BLaER1 (cell line): Measurements from ENCODE around the gene WDR38.

Experiments used
- H3K27ac ChIP-seq: shearing (Covaris generic); formaldehyde crosslinking; 2 replicates; pipeline ENCODE4 v1.8.1; 2022
- H3K27me3 ChIP-seq: shearing (Covaris generic); formaldehyde crosslinking; 2 replicates; pipeline ENCODE4 v1.8.1; 2022
- H3K36me3 ChIP-seq: shearing (Covaris generic); formaldehyde crosslinking; 2 replicates; pipeline ENCODE4 v1.8.1; 2022
- H3K4me1 ChIP-seq: shearing (Covaris generic); formaldehyde crosslinking; 2 replicates; pipeline ENCODE4 v1.8.1; 2022
- H3K4me2 ChIP-seq: shearing (Covaris generic); formaldehyde crosslinking; 2 replicates; pipeline ENCODE4 v1.8.1; 2022
- H3K4me3 ChIP-seq: shearing (Covaris generic); formaldehyde crosslinking; 2 replicates; pipeline ENCODE4 v1.8.1; 2022
- H3K9ac ChIP-seq: shearing (Covaris generic); formaldehyde crosslinking; 2 replicates; pipeline ENCODE4 v1.8.1; 2022
- H3K9me3 ChIP-seq: shearing (Covaris generic); formaldehyde crosslinking; 2 replicates; pipeline ENCODE4 v1.8.1; 2022
- H4K20me1 ChIP-seq: shearing (Covaris generic); formaldehyde crosslinking; 2 replicates; pipeline ENCODE4 v1.8.1; 2022
- Cebpa-rat ChIP-seq: shearing (Covaris generic); IDR thresholded peaks from 2 replicates; pipeline ENCODE4 v1.8.1; 2022

The WDR38 gene

DNA sequence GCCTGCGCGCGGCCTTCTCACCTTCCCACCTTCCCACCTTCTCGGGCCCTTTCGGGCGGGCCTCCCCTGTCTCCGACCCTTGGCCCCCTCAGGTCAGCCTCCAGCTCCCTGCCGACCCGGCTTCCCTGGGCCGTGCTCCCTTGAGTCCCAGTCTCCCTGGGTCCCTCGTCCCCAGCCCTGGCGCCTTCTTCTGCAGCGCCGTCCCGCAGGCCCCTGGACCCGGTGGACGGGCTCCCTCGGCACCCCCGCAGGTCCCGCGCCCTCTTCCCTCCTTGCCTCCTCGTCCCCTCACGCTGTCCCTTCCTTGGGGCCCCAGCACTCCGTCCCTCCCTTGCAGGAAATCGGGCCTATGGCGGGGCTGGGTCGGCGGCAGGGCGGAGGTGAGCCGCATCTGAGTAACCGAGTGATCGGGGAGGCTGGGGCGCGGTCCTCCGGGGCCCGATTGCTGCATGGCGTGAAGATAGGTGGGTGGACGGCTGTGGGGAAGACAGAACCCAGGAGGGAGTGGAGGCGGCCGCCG lies 16.3 kb downstream of the WDR38 start:
- Histone ChIP-seq H3K27me3 (no peaks in the 10 kb centered on the region), H3K27ac (peak overlapping the region; percentile 100), H3K9me3 (no peaks in the 10 kb centered on the region), H3K36me3 (peaks cover 34% of the 10 kb centered on the region), H3K4me2 (peak overlapping the region; percentile 95), H3K4me1 (peaks cover 57% of the 10 kb centered on the region), H3K9ac (peak overlapping the region; percentile 100), H4K20me1 (peaks cover 53% of the 10 kb centered on the region), H3K4me3 (peak overlapping the region; percentile 100)
- TF ChIP-seq Cebpa-rat: no peak

DNA sequence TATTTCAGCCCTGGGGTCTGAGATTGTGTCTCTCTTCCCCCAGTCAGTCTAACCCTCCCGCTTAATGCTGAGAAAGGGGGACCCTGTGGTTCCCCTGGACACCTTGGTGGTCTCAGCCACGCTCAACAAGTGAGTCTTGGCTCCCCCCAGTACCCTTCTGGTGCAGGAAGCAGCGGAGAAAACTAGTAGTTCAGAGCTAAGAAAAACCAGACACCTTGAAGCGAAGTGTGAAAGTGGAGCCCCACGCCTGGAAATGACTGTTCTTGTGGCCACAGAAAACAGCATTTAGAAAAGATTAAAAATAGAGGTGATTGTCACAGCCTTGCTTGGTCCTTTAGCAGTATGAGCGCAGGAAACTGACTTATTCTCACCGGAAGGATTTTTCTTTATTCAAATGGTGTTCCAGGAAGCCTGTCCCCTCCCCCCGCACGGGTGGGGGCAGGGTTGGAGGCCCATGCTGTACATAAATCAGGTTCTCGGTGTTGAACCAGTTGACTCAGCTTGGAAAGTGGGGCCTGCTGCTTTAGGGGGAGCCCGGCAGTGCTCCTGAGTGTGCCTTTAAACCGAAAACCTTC lies 16.8 kb downstream of the WDR38 start:
- Histone ChIP-seq H3K9ac (peak overlapping the region; percentile 100), H3K4me2 (peak overlapping the region; percentile 95), H3K27ac (peak overlapping the region; percentile 100), H3K4me3 (peak overlapping the region; percentile 100), H4K20me1 (peaks cover 58% of the 10 kb centered on the region), H3K9me3 (no peaks in the 10 kb centered on the region), H3K36me3 (peaks cover 40% of the 10 kb centered on the region), H3K4me1 (peaks cover 57% of the 10 kb centered on the region), H3K27me3 (no peaks in the 10 kb centered on the region)
- no peak for TF ChIP-seq Cebpa-rat

DNA sequence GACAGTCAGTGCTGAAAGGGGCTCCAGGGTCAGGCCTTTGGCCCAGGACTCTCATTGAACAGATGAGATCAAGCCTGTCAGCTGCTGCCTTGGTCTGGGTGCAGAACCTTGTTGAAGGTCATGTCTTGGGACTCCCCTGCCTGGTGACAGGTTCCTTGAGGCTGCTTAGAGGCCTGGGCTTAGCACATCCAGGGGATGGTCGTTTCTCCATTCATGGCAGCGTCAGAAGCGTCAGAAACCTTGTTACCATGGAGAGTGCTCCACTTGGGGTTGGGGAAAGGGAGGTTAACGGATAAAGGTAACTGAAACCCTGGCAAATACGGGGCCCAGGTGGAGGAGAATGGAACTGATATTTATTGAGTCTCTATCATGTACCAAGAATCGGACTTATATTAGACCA lies 17.5 kb downstream of the WDR38 start:
- peaks cover 57% of the 10 kb centered on the region for H3K4me1 ChIP-seq
- H4K20me1 ChIP-seq: peaks cover 65% of the 10 kb centered on the region
- H3K4me2 ChIP-seq: peak overlapping the region; percentile 95
- H3K9me3 ChIP-seq: no peaks in the 10 kb centered on the region
- no peak for TF ChIP-seq Cebpa-rat
- H3K27me3 ChIP-seq: no peaks in the 10 kb centered on the region
- H3K27ac ChIP-seq: peak overlapping the region; percentile 100
- peak overlapping the region; percentile 100 for H3K9ac ChIP-seq
- H3K4me3 ChIP-seq: peak overlapping the region; percentile 100
- H3K36me3 ChIP-seq: peaks cover 46% of the 10 kb centered on the region

DNA sequence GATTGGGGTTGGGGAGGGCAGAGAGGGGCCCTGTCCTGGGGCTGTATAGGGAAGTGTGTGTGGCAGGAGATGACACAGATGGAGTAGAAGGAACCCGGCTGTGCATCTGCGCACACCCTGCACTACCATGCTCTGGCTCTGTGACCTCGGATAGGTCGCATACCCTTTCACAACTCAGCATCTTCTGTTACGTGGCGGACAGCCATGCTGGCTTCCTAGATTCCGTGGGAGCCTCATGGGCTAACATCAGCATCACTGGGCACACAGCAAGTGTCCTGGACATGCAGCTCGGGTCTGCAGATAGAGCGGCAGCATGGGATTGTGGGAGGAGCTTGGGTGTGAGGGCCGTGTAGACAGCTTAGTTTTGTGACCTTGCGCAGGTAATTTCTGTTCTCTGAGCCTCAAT lies 17.9 kb downstream of the WDR38 start:
- Histone ChIP-seq H3K27ac (peak overlapping the region; percentile 100), H3K27me3 (no peaks in the 10 kb centered on the region), H3K4me2 (peak overlapping the region; percentile 95), H4K20me1 (peaks cover 69% of the 10 kb centered on the region), H3K9ac (peak overlapping the region; percentile 100), H3K9me3 (no peaks in the 10 kb centered on the region), H3K36me3 (peaks cover 51% of the 10 kb centered on the region), H3K4me1 (peaks cover 57% of the 10 kb centered on the region), H3K4me3 (peak overlapping the region; percentile 100)
- TF ChIP-seq Cebpa-rat: no peak

DNA sequence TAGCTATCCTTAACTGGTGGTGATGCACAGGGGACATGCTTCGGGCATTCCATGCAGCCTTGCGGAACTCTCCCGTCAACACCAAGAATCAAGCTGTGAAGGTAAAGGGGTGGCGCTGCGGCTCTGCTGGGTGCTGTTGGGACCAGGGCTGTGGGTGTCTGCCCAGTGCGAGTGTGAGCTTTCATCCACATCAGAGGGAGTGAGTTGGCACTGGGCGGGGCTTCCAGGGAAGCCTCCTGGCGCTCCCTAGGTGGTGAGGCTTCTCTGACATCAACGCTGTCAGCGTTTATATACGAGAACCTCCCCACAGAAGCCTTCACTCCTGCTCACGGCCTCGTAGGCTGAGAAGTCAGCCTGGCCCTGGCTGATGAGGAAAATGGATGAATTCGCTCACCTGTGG lies 20.4 kb downstream of the WDR38 start:
- no peak for TF ChIP-seq Cebpa-rat
- peaks cover 76% of the 10 kb centered on the region for H3K36me3 ChIP-seq
- H3K4me1 ChIP-seq: peaks cover 41% of the 10 kb centered on the region
- H3K9me3 ChIP-seq: no peaks in the 10 kb centered on the region
- H3K4me2 ChIP-seq: peak overlapping the region; percentile 95
- H3K27ac ChIP-seq: peak overlapping the region; percentile 100; the same call in 1 of the 2 replicates
- no peak overlapping the region for H3K4me3 ChIP-seq
- peaks cover 94% of the 10 kb centered on the region for H4K20me1 ChIP-seq
- no peaks in the 10 kb centered on the region for H3K27me3 ChIP-seq
- peak overlapping the region; percentile 100; the same call in 1 of the 2 replicates for H3K9ac ChIP-seq

DNA sequence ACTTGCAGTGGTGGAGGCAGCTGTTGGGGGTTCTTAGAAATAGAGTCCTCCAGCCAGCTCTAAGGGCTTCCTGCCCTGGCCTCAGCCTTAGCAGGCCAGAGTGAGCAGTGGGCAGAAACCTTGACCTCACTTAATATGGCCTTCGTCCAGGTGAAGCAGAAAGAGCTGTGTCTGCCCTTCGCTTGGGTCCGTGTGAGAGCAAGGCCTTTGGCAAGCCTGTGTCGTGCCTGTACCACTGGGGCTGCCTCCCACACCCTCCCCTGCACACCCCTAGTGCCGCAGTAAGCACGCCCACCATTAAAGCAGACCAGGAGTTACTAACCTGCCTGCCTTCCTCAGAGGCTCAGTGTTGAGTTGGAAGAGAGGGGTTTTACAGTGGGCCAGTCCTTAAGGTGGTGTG lies 22.2 kb downstream of the WDR38 start:
- H3K36me3 ChIP-seq: peaks cover 91% of the 10 kb centered on the region

DNA sequence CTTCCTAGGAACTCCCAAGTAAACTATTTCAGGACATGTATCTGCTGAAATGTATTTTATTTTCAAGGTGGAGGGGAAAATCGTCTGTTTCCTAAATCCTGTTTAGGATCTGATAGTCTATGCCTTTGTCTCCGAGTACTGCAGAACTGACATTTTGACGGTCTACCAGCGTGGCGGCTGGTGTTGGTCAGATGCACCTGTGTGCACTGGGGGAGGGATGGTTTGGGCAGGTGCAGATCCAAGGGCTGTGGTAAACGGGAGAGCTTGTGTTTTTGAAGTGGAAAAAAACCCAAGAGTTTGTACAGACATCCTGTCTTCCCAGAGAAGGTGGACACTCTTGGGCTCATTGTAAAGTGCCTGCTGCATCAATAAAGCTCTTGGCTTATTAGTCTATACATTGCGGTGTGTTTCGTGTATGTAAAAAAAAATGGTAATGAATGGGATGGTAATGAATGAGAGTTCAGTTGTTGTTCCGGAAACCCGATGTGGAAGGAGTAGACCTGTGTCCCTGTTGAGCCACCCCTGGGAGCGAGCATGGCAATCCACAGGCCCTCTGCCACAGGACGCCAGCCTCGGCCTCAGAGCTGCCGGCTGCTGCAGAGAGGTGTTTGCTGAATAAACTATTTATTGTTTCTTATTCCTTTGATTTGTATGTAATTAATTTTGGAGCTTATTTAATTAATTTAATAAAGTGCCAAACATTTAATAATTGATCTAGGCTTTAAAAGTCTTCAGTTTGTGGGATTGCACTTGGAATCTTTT lies 23.9 kb downstream of the WDR38 start:
- Histone ChIP-seq H3K27me3 (no peaks in the 10 kb centered on the region), H3K4me2 (no peak overlapping the region), H3K27ac (no peak overlapping the region), H3K9ac (no peak overlapping the region), H3K9me3 (no peaks in the 10 kb centered on the region), H3K36me3 (peaks cover 88% of the 10 kb centered on the region), H3K4me3 (no peak overlapping the region), H4K20me1 (peaks cover 68% of the 10 kb centered on the region), H3K4me1 (peaks cover 48% of the 10 kb centered on the region)
- no peak for TF ChIP-seq Cebpa-rat

More for the DNA sequence above, 22.2 kb downstream of the WDR38 start:
- peaks cover 85% of the 10 kb centered on the region for H4K20me1 ChIP-seq
- H3K4me2 ChIP-seq: no peak overlapping the region
- H3K4me1 ChIP-seq: peaks cover 48% of the 10 kb centered on the region
- TF ChIP-seq Cebpa-rat: no peak
- no peaks in the 10 kb centered on the region for H3K27me3 ChIP-seq
- H3K4me3 ChIP-seq: no peak overlapping the region
- no peaks in the 10 kb centered on the region for H3K9me3 ChIP-seq
- H3K9ac ChIP-seq: no peak overlapping the region
- H3K27ac ChIP-seq: no peak overlapping the region

DNA sequence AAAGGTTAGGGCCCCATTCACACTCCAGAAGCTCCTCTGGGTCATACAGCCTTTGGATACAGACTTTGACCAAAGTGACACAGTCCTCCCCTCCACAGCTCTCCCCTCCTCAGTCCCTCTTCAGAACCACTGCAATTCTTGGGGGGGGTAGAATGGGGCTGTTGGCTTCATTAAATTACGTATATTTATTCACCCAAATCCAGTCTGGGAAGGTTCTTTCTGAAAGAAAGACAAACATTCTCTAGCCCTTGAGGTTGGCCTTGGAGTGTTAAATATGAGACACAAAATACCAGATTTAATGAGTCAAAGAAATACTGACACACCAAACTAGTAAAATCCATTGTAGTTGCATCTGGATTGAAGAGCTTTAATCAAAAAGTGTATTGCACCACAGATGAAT lies 24.8 kb downstream of the WDR38 start:
- Histone ChIP-seq H3K4me3 (no peak overlapping the region), H3K9me3 (no peaks in the 10 kb centered on the region), H3K9ac (no peak overlapping the region), H3K4me2 (no peak overlapping the region), H3K27ac (no peak overlapping the region), H3K36me3 (peaks cover 80% of the 10 kb centered on the region), H3K4me1 (peaks cover 48% of the 10 kb centered on the region), H3K27me3 (no peaks in the 10 kb centered on the region), H4K20me1 (peaks cover 60% of the 10 kb centered on the region)
- TF ChIP-seq Cebpa-rat: no peak

DNA sequence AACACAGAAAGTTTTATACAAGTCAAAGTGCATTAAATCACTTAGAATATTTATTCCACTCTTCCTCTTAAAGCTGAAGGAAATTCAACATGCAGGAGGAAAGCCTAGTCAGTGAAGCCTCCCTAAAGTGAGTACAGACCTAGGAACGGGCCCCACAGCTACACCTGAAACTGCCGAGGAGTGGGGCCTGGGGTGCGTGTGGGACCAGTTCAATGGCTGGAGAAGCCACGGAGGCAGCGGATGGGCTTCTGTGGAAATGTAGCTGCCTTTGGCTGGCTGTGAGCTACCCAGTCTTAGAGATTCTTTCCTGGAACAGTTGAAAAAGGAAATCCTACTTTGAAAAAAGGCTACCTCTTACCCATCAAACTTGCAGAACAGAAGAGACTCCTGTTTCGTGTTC lies 25.3 kb downstream of the WDR38 start:
- Histone ChIP-seq H3K27me3 (no peaks in the 10 kb centered on the region), H3K4me3 (no peak overlapping the region), H3K36me3 (peaks cover 75% of the 10 kb centered on the region), H3K27ac (no peak overlapping the region), H3K4me2 (no peak overlapping the region), H3K4me1 (peaks cover 48% of the 10 kb centered on the region), H3K9ac (no peak overlapping the region), H4K20me1 (peaks cover 55% of the 10 kb centered on the region), H3K9me3 (no peaks in the 10 kb centered on the region)
- no peak for TF ChIP-seq Cebpa-rat

DNA sequence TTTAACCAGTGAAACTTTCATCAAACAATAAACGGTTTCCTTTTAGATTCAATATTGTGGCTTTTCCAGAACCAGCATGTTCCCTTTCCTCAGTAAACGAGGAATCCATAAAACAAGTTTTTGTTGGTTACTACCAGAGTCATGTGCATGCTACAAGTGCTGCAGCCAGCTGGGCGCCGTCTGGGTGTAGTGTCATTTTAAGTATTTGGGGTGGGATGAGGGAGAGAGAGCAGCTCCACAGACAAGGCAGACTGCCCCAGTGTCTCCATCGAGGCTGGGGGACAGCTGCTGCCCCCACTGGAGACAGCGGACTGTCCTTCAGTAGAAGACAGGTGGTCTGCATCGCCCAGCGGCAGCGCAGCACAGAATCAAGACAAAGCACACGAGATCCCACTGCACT lies 26.0 kb downstream of the WDR38 start:
- H3K9ac ChIP-seq: no peak overlapping the region
- peaks cover 68% of the 10 kb centered on the region for H3K36me3 ChIP-seq
- H3K9me3 ChIP-seq: no peaks in the 10 kb centered on the region
- H3K4me3 ChIP-seq: no peak overlapping the region
- peaks cover 48% of the 10 kb centered on the region for H3K4me1 ChIP-seq
- no peak for TF ChIP-seq Cebpa-rat
- H3K27me3 ChIP-seq: no peaks in the 10 kb centered on the region
- peaks cover 48% of the 10 kb centered on the region for H4K20me1 ChIP-seq
- H3K27ac ChIP-seq: no peak overlapping the region
- H3K4me2 ChIP-seq: no peak overlapping the region
